Measurements from ENCODE around the gene SUMF1.

The SUMF1 gene

GRCh38 chr3:4320096-4320911 lies 146.8 kb downstream of the SUMF1 start:
- peak; percentile 17 for DNase-seq (ENCODE audit: extremely low spot score)
- CTCF ChIA-PET, result no interaction called here
- POLR2A ChIA-PET, result no interaction called here
- peak; percentile 73 for TF ChIP-seq PKNOX1 (IDR thresholded peaks at IDR 0.05)
- peak; percentile 58; the same call in 1 of the 2 replicates for TF ChIP-seq FOXA1 (IDR thresholded peaks at IDR 0.05)
- no peak for TF ChIP-seq TARDBP (IDR thresholded peaks at IDR 0.05)
- TF ChIP-seq HDGF (IDR thresholded peaks at IDR 0.05; ENCODE audit: borderline replicate concordance), result no peak
- TF ChIP-seq SUZ12 (IDR thresholded peaks at IDR 0.05), result no peak
- TF ChIP-seq CTBP1 (IDR thresholded peaks at IDR 0.05; ENCODE audit: borderline replicate concordance), result peak; percentile 64; the same call in 1 of the 2 replicates
- no peak for TF ChIP-seq LEF1 (IDR thresholded peaks at IDR 0.05; ENCODE audit: borderline replicate concordance)
- no peak for TF ChIP-seq L3MBTL2 (conservative IDR thresholded peaks at IDR 0.05)
- TF ChIP-seq ELF4 (IDR thresholded peaks at IDR 0.05), result no peak
- TF ChIP-seq ZNF384 (IDR thresholded peaks at IDR 0.05), result no peak
- TF ChIP-seq FOXK2 (IDR thresholded peaks at IDR 0.05), result no peak
- no peak for TF ChIP-seq NFRKB (IDR thresholded peaks at IDR 0.05)
- TF ChIP-seq FOXM1 (IDR thresholded peaks at IDR 0.05; ENCODE audit: borderline replicate concordance), result no peak

GRCh38 chr3:4314688-4315087 lies 152.4 kb downstream of the SUMF1 start:
- DNase-seq (ENCODE audit: extremely low spot score), result no peak
- POLR2A ChIA-PET, result no interaction called here
- CTCF ChIA-PET, result interaction anchor here (0.6 kb wide), 1 partner anchor 43 kb away, joined by 3 read pairs; no protein-coding TSS in a partner anchor
- no peak for TF ChIP-seq FOXM1 (IDR thresholded peaks at IDR 0.05; ENCODE audit: borderline replicate concordance)
- TF ChIP-seq SUZ12 (IDR thresholded peaks at IDR 0.05), result no peak
- TF ChIP-seq CTBP1 (IDR thresholded peaks at IDR 0.05; ENCODE audit: borderline replicate concordance), result no peak
- no peak for TF ChIP-seq FOXA1 (IDR thresholded peaks at IDR 0.05)
- no peak for TF ChIP-seq NFRKB (IDR thresholded peaks at IDR 0.05)
- TF ChIP-seq TARDBP (IDR thresholded peaks at IDR 0.05), result no peak
- TF ChIP-seq ZNF384 (IDR thresholded peaks at IDR 0.05), result no peak
- TF ChIP-seq ARNT (IDR thresholded peaks at IDR 0.05), result no peak
- TF ChIP-seq FOXK2 (IDR thresholded peaks at IDR 0.05), result no peak
- TF ChIP-seq ELF4 (IDR thresholded peaks at IDR 0.05), result no peak
- no peak for TF ChIP-seq HDGF (IDR thresholded peaks at IDR 0.05; ENCODE audit: borderline replicate concordance)
- TF ChIP-seq PKNOX1 (IDR thresholded peaks at IDR 0.05), result no peak
- TF ChIP-seq L3MBTL2 (conservative IDR thresholded peaks at IDR 0.05), result no peak
- TF ChIP-seq BHLHE40 (IDR thresholded peaks at IDR 0.05; ENCODE audit: borderline replicate concordance), result no peak
- no peak for TF ChIP-seq SP1 (IDR thresholded peaks at IDR 0.05)
- TF ChIP-seq LEF1 (IDR thresholded peaks at IDR 0.05; ENCODE audit: borderline replicate concordance), result no peak

- ChIA-PET POLR2A (no interaction called here), CTCF (no interaction called here)
- TF ChIP-seq FOXA1 (IDR thresholded peaks at IDR 0.05) (no peak), ARNT (IDR thresholded peaks at IDR 0.05) (no peak)
Measured at GRCh38 chr3:4313606-4314293, 153.3 kb downstream of the SUMF1 start.

GRCh38 chr3:4311496-4311895 lies 155.6 kb downstream of the SUMF1 start:
- DNase-seq (ENCODE audit: extremely low spot score), result no peak
- ChIA-PET CTCF (interaction anchor here (1.0 kb wide), 1 partner anchor 40 kb away, joined by 4 read pairs; no protein-coding TSS in a partner anchor), POLR2A (no interaction called here)
- no peak for TF ChIP-seq FOXM1 (IDR thresholded peaks at IDR 0.05; ENCODE audit: borderline replicate concordance)

More at GRCh38 chr3:4313606-4314293, 153.3 kb downstream of the SUMF1 start:
- no peak for DNase-seq (ENCODE audit: extremely low spot score)

Data from HEK293T (cell line).